Posterior vena cava (tissue), 2 donors: ENCODE data around the gene CRISP2. TPM values are rescaled to one million over a fixed set of nuclear protein-coding genes. Genes with fewer than 3 reads are reported as not detected.
"Not testable (repeated sequence)": the region's sequence is repeated elsewhere in the genome, so short reads cannot be mapped to it uniquely, and the experiment has no call there.

ENCODE experiments used
- DNase-seq: peaks from one replicate; pipeline ENCODE4 v3.0.0-alpha.2; 2020; ENCODE audit warnings: low spot score
- intact Hi-C, 2 donors: fragments of 100-400 bp; cut with DNase I; formaldehyde crosslinking; loops; one replicate each; pipeline versions ENCODE4 v1.14.1 to v1.14.2; 2022 to 2023
- long read RNA-seq, 2 donors: library from polyadenylated mRNA; unstranded; transcript quantifications; one replicate each; pipeline ENCODE4 v2.0.0, GENCODE V29; 2020 to 2021
- total RNA-seq, 2 donors: library from RNA; stranded (reverse); fragmentation: NEBNext Ultra II Directional; extraction: Animal tissue kit (Norgen Biotek cat#: 25700); gene quantifications; one replicate each; pipeline ENCODE4 v1.2.1, GENCODE V29; 2021
- donor health status: DM: yes; HTN: yes; CAD: no.
- donor health status: DM: yes; HTN: yes; CAD: no.

The CRISP2 gene, protein sequence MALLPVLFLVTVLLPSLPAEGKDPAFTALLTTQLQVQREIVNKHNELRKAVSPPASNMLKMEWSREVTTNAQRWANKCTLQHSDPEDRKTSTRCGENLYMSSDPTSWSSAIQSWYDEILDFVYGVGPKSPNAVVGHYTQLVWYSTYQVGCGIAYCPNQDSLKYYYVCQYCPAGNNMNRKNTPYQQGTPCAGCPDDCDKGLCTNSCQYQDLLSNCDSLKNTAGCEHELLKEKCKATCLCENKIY
- not detected for total RNA-seq
- long read RNA-seq, donor 1: 0 reads
- long read RNA-seq, donor 2: 0 reads

DNA sequence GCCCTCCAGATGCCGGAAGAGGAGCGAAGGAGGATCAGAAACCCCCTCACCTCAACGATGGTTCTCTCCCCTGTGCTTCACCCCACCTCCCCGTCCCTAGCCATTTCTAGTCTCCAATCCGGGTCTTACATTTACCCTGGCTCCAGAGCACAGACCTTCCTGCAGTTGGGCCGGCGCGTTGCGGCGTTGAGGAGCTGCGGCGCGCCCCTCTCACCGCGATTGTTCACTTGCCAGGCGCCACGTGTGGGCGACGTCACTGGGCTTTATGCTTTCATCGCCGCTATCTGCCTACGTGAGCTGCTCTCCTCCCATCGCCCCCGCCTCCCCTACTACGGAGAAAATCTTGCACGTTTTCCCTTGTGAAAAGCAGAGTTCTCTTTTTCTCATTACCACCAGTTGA lies at the start of gene CRISP2:
Gene CRISP2, minus strand, starts transcription at position 198 of the 400 bp plus-strand sequence. CDS start 4,347 bp downstream, outside the sequence.
- intact Hi-C loops: no loop called here
- DNase-seq: peak; percentile 72

DNA sequence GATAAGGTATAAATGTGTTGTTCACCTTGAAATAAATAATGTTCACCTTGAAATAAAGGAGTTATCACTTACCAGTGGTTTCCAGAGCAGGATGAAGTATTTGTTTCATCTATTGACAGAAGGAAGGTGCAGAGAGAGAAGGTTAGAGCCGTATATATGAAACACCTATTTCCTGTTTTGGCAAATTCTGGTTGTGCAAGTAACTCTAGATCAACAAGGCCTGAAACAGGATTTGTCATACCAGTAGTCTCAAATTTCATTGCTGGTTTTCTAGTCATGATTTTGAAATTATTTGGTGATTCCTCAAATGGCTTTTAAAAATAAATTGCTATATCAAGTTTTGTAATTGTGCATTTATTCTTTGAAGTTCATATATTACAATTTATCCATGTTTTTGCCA lies 30.9 kb upstream of the CRISP2 start, which contains the start of gene CRISP3:
Gene CRISP3, minus strand, starts transcription at position 130 of the 400 bp plus-strand sequence. Its CDS starts 21 bp downstream, at position 109.
- intact Hi-C loops: no loop called here
- no peak for DNase-seq

DNA sequence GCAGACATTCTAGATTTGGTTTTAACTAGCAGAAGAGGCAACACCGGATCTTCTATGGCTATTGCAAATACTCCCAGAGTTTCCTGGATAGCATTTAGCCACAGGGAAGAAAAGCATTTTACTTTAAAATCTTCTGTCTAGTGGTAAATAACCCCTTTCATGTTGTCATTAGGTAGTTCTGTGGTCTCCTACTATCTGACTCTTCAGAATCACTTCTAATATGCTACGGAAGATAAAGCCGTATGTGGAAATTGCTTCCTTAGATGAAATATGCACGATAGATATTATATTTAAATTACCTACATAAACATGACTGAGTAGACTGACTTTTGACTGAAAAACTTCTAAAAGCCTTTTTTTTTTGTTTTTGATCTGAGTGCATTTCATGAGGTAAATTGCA lies 30.1 kb upstream of the CRISP2 start:
- intact Hi-C loops: no loop called here
- DNase-seq: no peak

DNA sequence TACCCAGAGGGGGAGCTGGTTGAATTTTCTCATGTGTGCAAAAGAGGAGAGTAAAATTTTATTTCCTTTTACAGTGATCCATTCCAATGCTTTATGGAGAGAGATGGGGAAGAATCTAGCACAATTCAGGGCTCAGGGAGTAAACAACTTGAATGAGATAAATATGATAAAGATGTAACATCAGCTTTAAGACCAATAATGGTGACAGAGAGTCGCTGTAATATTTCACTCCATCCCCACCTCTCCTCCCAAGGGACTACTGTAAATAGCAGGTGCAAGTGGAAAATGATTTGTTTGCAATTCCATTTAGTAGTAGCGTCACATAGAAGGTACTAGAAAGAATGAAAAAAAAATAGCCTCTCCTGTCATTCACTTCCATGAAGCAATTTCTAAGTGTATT lies 26.1 kb upstream of the CRISP2 start:
- no peak for DNase-seq
- intact Hi-C loops: no loop called here

DNA sequence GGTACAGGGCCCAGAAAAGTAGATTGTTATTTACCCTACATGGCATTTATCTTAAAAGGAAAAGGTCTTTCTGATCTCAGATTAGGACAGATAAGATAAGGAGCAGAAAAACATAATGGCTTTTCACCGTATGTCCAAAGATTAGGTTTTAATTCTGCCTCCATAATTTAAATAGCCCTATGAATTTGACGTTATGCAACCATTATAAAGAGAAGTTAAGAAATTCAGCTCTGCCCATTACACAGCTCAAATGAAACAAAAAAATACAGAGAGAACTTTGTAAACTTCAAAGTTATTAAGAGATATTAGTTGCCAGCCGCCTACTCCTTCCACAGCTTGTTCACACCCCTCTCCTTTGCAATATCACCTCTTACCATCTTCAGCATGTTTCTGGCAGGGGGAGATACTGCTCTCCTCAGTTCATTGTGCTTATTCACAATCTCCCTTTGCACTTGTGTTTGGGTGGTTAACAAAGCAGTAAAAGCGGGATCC lies 22.7 kb upstream of the CRISP2 start:
- DNase-seq: no peak
- intact Hi-C loops: no loop called here

DNA sequence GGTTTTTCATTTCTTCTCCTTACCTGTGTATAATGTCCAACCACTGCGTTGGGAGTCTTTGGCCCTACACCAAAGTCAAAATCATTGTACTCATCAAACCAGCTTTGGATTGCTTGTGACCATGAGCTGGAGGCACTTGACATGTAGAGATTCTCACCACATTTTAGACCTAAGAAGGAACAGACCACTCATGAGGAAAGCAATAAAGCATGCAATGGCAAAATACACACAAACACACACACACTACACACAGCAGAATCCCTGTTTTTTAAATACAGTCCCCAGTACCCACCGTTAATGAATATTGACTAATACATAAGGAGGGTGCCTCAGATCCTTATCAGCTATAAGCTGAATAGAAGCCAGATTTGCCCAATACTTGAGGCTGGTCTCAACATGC lies 20.3 kb upstream of the CRISP2 start:
- DNase-seq: no peak
- intact Hi-C loops: no loop called here

DNA sequence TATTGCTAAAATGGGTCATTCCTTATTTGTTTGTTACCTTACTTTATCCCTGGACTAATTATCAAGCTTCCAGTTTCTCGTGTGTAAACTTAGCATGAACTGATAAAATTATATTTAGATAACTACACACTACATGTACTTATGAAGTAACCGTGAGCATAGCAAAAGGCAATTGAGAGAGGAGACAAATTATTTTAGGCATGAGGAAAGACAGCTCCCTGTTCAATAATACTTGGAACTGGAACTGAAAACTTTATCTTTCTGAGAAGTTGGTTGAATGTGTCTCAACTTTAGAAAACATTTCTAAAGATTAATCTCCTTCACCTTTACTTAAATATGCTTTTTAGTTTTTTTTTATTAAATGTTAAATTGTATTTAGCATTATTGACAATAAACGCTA lies 19.4 kb upstream of the CRISP2 start:
- intact Hi-C loops: no loop called here
- DNase-seq: no peak

DNA sequence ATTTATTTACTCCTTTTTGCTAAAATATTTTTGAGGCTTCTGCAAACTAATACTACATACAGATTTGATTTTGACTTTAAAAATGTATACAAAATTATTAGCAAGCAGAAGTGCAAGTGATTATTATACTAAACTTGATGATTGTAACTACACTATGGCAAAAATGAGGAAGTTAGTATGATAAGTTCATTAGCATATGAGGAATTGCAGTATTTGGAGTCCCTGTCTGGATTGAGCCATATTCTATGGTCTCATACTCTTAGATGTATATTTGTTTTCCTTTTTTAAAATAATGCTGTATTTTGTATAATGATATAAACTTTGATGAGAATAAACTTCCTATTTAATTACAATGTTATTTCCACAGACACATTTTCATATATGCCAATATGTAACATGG lies 16.9 kb upstream of the CRISP2 start:
- DNase-seq: no peak
- intact Hi-C loops: no loop called here

DNA sequence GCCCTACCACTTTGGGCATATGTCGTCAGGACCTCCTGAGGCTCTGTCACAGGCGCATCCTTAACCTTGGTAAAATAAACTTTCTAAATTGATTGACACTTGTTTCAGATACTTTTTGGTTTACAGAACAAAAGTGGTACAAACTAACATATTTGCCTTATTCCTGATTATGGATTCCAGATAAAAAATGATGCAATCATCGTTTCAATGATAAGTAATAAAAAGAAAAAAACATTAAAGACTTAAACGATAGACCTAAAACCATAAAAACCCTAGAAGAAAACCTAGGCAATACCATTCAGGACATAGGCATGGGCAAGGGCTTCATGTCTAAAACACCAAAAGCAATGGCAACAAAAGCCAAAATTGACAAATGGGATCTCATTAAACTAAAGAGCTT lies 10.6 kb upstream of the CRISP2 start:
- intact Hi-C loops, DNase-seq: not testable (repeated sequence)

DNA sequence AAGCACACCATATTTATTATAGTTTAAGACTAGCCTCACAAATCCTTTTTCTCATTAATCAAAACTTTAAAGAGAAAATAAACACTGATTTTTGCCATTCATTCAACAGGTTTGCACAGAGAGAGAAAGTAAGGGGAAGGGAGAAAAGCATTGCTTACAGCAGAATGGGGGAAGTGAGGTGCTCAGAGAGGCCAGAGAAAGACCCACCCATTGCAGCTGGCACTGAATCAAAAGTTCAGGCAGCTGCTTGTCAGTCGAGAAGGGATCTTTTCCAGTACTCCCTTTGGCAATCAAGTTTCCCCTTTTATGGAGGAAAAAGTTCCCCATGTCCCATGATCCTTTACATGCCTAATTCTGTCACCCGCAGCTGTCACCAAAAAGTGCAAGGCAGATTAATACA lies 8.0 kb upstream of the CRISP2 start:
- no peak for DNase-seq
- intact Hi-C loops: no loop called here

DNA sequence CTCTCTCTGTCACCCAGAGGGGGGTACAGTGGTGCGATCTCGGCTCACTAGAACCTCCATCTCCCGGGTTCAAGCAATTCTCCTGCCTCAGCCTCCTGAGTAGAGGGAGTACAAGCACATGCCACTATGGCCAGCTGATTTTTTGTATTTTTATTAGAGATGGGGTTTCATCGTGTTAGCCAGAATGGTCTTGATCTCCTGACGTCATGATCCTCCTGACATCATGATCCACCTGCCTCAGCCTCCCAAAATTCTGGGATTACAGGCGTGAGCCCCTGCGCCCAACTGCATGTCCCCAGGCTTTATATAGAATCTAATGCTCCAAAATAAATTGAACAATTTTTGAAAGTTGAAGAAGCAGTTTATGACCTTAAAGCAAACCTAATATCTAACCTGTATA lies 7.0 kb upstream of the CRISP2 start:
- no peak for DNase-seq
- intact Hi-C loops: no loop called here

DNA sequence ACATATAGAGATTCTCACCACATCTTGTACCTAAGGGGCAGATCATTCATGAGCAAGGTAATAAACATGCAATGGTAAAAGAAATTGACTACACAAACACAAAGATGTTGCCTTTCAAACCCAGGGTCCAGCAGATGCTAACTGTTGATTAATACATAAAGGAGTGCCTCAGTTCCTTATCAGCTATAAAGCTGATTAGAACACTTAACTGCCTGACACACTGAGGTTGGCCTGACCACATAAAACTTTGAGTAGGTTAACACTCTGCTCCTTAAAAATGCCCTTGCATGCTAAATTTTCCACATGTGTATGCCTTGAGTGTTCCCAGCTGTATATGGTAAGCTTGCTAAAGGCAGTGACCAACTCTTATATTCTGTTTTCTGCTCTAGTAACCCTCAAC lies 14.9 kb downstream of the CRISP2 start:
- intact Hi-C loops: no loop called here
- no peak for DNase-seq

DNA sequence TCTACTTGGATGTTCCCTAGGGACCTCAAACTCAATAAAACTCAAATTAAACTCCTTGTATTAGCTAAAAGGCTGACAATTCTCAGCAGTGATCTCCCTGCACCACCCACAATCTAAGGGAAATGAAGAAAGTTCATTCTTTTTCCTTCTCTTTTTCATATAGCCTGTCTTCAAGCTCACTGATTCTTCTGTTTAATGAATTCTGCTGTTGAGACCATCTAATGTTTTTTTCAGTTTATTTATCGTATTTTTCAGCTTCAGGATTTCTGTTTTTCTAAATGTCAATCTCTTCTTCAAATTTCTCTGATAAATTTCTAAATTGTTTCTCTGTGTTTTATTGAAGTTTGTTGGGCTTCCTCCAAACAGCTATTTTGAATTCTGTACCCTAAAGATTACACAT lies 19.8 kb downstream of the CRISP2 start:
- no peak for DNase-seq
- intact Hi-C loops: no loop called here

DNA sequence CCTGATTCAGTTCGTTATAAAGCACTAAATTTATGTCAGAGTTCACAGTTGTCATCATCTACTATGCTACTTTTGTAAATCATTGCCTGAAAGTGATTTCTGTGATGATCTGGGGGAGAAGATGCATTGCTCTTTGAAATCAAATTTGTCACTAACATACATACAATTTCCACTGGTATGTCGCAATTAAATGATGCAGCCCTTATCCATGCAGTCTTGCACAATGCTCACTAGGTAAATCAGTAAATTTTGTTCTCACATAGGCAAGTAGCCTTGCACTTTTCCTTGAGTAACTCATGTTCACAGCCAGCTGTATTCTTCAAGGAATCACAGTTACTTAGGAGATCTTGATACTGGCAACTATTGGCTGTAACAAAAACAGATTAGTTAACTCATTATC lies 20.8 kb downstream of the CRISP2 start:
- no peak for DNase-seq
- intact Hi-C loops: no loop called here

DNA sequence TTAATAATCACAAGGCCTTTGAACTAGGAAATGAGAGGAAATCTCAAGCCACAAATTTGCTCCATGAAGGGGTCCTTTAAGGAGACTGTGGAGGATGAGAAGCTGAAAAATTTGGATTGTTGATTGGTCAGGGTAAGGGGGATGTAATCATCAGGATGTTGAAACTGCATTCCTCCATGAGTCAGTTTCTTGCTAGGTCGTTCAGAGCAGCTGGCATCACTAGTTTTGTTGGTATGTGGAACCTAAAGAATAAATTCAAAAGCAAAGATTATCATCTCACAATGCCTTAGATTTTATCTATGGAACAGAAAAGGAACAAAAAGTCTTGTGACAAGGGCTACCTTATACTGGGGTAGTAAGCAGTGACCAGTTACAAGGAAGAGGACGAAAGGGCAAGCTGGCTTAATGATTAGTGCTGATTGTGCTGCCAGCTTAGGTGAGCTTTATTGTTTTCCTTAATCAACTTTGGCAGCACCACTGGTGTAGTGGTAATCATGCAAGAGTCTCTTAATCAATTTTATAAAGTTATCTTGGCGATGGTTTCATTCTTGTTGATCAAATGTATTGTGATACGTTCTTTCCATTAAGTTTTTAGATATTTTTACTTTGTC lies 36.6 kb downstream of the CRISP2 start:
- intact Hi-C loops: no loop called here
- no peak for DNase-seq

DNA sequence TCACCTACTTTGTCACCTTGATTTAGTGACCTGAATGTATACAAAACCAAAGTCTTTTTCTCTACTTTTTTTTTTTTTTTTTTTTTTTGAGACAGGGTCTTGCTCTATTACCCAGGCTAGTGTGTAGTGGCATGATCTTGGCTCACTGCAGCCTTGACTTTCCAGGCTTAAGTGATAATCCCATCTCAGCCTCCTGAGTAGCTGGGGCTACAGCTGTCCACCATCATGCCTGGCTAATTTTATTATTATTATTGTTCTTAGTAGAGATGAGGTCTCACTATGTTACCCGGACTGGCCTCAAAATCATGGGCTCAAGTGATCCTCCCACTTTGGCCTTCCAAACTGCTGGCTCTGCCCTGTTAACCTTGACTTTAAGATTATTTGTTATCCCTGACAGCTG lies 37.5 kb downstream of the CRISP2 start:
- intact Hi-C loops: no loop called here
- no peak for DNase-seq

DNA sequence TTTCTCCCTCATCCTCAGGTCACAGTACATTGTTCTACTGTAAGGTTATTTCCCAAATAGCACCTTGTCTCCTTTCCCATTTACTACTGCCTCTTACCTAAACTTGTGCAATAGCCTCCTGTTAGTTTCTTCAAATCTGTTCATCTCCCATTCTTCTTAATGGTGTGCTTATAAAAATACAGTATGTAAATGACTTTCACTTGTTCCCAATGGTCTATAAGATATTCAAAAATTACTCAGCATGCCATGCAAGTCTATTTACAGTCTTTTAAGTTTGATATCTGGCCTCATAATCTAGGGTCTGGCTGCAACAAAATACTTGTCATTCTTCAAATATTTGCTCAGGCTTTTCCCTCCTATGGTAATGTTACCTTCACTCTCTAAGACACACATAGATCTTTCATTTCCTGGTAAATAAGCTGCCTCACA lies 45.2 kb downstream of the CRISP2 start:
- intact Hi-C loops: no loop called here
- no peak for DNase-seq

DNA sequence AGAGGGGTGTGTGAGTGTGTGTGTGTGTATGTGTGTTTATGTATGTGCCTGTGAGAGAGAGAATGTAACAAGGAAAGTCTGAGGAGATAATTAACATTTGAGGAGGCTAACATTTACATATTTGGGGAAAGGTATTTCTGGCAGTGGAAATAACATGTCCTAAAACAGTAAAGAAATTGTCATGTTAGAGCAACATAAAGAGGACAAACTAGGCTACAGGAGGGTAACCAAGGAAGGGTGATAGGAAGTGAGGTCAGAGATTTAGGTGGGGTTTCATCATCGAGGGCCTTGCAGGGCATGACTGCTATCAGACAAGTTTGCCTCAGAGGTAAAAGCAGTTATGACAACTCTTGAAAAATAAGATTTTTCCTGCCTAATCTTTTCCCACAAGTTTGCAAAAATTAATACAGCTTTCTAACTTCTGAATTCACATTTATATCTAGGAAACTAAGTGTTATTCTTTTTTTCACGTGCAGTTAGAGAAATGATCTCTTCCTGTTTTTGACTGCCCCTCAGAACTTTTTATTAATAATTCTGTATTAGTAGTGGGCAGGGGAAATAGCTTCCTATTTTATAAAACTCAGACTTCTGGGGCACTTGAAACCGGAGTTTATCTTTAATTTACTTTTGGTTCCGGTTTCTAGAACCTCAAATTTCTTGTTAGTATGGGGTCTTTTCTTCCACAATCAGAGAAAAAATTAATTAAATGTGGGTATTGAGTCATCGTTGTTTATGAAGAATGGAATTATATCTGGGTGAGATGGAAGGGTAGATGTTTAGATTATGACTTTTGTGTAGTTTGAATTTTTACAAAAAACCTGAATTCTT lies 46.2 kb downstream of the CRISP2 start:
- DNase-seq: no peak
- intact Hi-C loops: no loop called here

DNA sequence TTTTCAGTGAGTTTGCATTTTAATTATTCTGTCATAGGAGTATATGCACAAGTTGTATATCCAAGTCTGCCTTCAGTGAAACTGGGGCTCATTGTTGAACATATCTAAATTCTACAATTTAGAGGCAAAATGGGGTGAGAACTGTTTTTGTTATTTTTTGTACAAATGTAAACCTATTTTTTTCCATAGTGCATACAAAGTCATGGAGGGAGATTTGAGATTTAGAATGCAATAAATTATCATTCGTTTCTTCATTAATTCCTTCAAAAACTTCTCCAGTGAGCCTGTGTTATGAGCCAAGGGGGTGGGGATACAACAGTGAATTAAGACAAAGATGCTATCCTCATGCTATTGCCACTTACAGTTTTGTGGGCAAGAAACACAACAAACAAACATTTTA lies 46.9 kb downstream of the CRISP2 start:
- intact Hi-C loops: no loop called here
- no peak for DNase-seq

DNA sequence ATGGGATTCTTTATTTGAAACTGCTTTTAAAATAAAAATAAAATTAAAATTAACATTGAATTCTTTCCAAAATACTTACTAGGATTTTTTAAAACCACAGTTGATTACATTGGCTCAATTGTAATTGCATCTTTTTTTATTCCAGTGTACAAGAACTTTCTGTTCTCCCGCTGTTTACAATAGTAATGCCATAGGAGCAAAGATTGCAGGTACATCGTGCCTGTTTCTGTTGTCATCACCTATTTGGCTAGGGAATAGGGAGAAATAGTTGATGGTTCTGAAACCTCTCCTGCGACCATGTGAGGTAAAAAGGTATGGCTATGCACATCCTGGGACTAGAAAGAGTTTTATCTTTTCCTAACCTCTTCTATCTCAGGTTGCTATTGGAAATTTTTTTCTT lies 48.5 kb downstream of the CRISP2 start:
- DNase-seq: no peak
- intact Hi-C loops: no loop called here
